B cell (primary cell): ENCODE data around the gene RAP1GDS1. TPM values are rescaled to one million over a fixed set of nuclear protein-coding genes. Genes with fewer than 3 reads are reported as not detected.

Experiments used
- ATAC-seq: fragments of 200-7000 bp; cut with Tn5 transposase; one replicate; pipeline ENCODE4 v1.10.0; 2021; ENCODE audit warnings: low read depth, mild to moderate bottlenecking, moderate number of reproducible peaks, moderate library complexity
- CTCF ChIA-PET: fragments of 350-600 bp; sonication (Branson Sonifier 250); formaldehyde crosslinking; loops from one replicate; lab custom pipeline; 2021; ENCODE audit warnings: antibody characterized with exemption, inconsistent platforms; lab: Charles Lee
- POLR2A ChIA-PET: fragments of 350-600 bp; sonication (Branson Sonifier 250); formaldehyde crosslinking; loops from one replicate; lab custom pipeline; 2021; ENCODE audit warnings: antibody characterized with exemption; lab: Charles Lee
- DNase-seq: peaks from one replicate; pipeline ENCODE4 v3.0.0; 2013
- H2AFZ ChIP-seq: 2 replicates; pipeline ENCODE4 v1.6.1; 2012; ENCODE audit warnings: mild to moderate bottlenecking, low read depth, low read length; ENCODE audit not compliant: insufficient read depth, poor library complexity, severe bottlenecking
- H3K27ac ChIP-seq, 2 donors: 1 replicate in 1 of 2; 2 replicates in 1 of 2; pipeline ENCODE4 v1.5.1; 2012 to 2013; ENCODE audit warnings: low read length in 2 of 2, mild to moderate bottlenecking in 2 of 2, moderate library complexity in 1 of 2
- H3K27me3 ChIP-seq, 4 experiments: fragments of 200-600 bp in 1 of 4; sonication (generic) in 1 of 4; replicated peaks in 1 of 4; 1 replicate in 2 of 4; 2 replicates in 2 of 4; pipeline versions ENCODE4 v1.6.1 to v1.7.0; 2013 to 2016; ENCODE audit warnings: low read length in 3 of 4, mild to moderate bottlenecking in 2 of 4, mixed read lengths in 1 of 4, moderate library complexity in 1 of 4; ENCODE audit not compliant: insufficient read depth in 4 of 4, control insufficient read depth in 3 of 4; ENCODE audit errors: control extremely low read depth in 1 of 4
- H3K36me3 ChIP-seq, 2 experiments: replicated peaks in 1 of 2; 1 replicate in 1 of 2; 2 replicates in 1 of 2; pipeline versions ENCODE4 v1.6.1 to v1.7.1; 2013; ENCODE audit warnings: low read length in 1 of 2; ENCODE audit not compliant: insufficient read depth in 2 of 2, control insufficient read depth in 1 of 2; ENCODE audit errors: control extremely low read depth in 1 of 2, extremely low read depth in 1 of 2
- H3K4me1 ChIP-seq, 2 donors: fragments of 200-600 bp in 1 of 2; sonication (generic) in 1 of 2; 1 replicate in 1 of 2; 2 replicates in 1 of 2; pipeline versions ENCODE4 v1.5.1 to v1.6.1; 2013 to 2017; ENCODE audit warnings: low read length in 2 of 2; ENCODE audit not compliant: control insufficient read depth in 2 of 2, insufficient read depth in 2 of 2
- H3K4me2 ChIP-seq: replicated peaks from 2 replicates; pipeline ENCODE3; 2012; ENCODE audit warnings: mild to moderate bottlenecking, low read depth, low read length; ENCODE audit not compliant: poor library complexity, severe bottlenecking
- H3K4me3 ChIP-seq, 5 experiments: fragments of 200-600 bp in 1 of 5; sonication (generic) in 1 of 5; 1 replicate in 3 of 5; 2 replicates in 2 of 5; pipeline versions ENCODE4 v1.5.1 to v1.7.0; 2011 to 2016; ENCODE audit warnings: low read length in 4 of 5, mild to moderate bottlenecking in 4 of 5, low read depth in 2 of 5, control low read depth in 1 of 5, moderate library complexity in 1 of 5; ENCODE audit not compliant: insufficient read depth in 1 of 5; ENCODE audit errors: control extremely low read depth in 1 of 5, extremely low read depth in 1 of 5
- H3K79me2 ChIP-seq: fragments of 200-600 bp; sonication (generic); one replicate; pipeline ENCODE4 v1.6.0; 2016; ENCODE audit warnings: low read length; ENCODE audit not compliant: control insufficient read depth, insufficient read depth
- H3K9ac ChIP-seq: fragments of 200-600 bp; sonication (generic); 2 replicates; pipeline ENCODE4 v1.6.1; 2017; ENCODE audit warnings: mild to moderate bottlenecking, low read length, moderate library complexity
- H3K9me3 ChIP-seq, 3 donors: one replicate each; pipeline versions ENCODE4 v1.6.1 to v1.7.1; 2013; ENCODE audit warnings: low read length in 2 of 3; ENCODE audit not compliant: control insufficient read depth in 2 of 3, insufficient read depth in 1 of 3; ENCODE audit errors: control extremely low read depth in 1 of 3
- H4K20me1 ChIP-seq: 2 replicates; pipeline ENCODE4 v1.6.0; 2012; ENCODE audit warnings: mild to moderate bottlenecking, low read length; ENCODE audit not compliant: insufficient read depth, control insufficient read depth, poor library complexity, severe bottlenecking
- H3K27ac Mint-ChIP-seq: one replicate; pipeline ENCODE4 v1.8.0; 2021; ENCODE audit warnings: mixed read lengths
- H3K27me3 Mint-ChIP-seq: one replicate; pipeline ENCODE4 v1.8.0; 2021; ENCODE audit warnings: mixed read lengths
- H3K4me1 Mint-ChIP-seq: one replicate; pipeline ENCODE4 v1.8.0; 2021; ENCODE audit warnings: mixed read lengths
- H3K4me3 Mint-ChIP-seq: one replicate; pipeline ENCODE4 v1.8.0; 2021; ENCODE audit warnings: mixed read lengths
- H3K9me3 Mint-ChIP-seq: one replicate; pipeline ENCODE4 v1.8.0; 2022; ENCODE audit warnings: mixed read lengths; ENCODE audit not compliant: insufficient read depth
- EZH2 ChIP-seq: IDR thresholded peaks from 2 replicates; pipeline ENCODE4 v1.6.1; 2012; ENCODE audit warnings: borderline replicate concordance, low read depth, mild to moderate bottlenecking, moderate library complexity, low read length; ENCODE audit not compliant: insufficient read depth, poor library complexity, severe bottlenecking
- WGBS: methylation state at CpG from one replicate; pipeline ENCODE4 v1.1.5; 2013; ENCODE audit warnings: missing lambda C conversion rate; ENCODE audit not compliant: insufficient coverage; 5-methylcytosine and 5-hydroxymethylcytosine counted together
- intact Hi-C: fragments of 100-400 bp; cut with micrococcal nuclease; formaldehyde crosslinking; loops from one replicate; pipeline ENCODE4 v1.10.0; 2022
- polyA plus RNA-seq: library from polyadenylated mRNA; depleted of rRNA; stranded (reverse); fragments of >200 nt; gene quantifications from 2 replicates; pipeline ENCODE4 v1.2.3, GENCODE V29; 2012
- total RNA-seq, 2 donors: library from RNA; stranded (reverse); fragments of 120-200 nt in 1 of 2; gene quantifications; 1 replicate in 1 of 2; 2 replicates in 1 of 2; pipeline versions ENCODE4 v1.2.3 to v1.2.4, GENCODE V29; 2013 to 2022
- TF ChIP-seq, protein P1 (sequence below): fragments of 200-600 bp; IDR thresholded peaks from one replicate; pipeline ENCODE4 v1.8.0; 2022; ENCODE audit warnings: antibody characterized with exemption, mild to moderate bottlenecking

Gene RAP1GDS1
- total and polyA plus RNA-seq, 2 donors (not counting 1 experiment from before 2014, with no cell fraction given), result 23.6 to 66.3 TPM

DNA sequence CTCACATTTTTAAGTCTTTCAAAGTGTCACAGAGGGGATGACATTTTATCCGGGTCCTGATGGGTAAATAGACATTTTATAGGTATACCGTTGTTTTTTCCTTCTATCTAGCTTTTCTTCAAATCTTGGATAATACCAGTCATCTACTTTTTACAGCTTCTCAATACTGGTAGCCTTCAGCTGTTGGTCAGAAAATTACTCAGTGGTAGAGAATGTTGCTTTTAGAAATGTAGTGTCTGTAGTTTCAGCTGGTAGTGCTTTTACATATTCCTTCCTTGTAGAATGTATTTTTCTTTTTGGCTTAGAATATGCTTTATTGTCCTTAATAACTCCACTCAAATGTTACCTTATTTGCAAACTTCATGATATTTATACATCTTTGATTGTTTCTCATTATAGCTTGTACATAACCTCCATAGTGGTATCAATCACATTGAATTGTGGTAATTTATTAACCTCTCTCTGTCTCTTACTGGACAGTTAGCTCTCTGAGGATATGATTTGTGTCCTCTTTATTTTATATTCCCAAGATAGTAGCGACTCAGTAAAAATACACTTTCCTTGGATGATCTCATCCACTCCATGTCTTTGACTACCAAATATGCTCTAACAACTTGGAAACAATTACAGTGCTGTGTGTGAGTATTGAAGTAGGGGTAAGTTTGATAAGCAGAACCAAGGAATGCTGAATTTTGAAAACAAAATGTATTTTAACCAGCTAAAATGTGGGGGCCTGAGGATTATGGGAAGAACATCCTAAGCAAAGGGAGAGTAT is 53.8 kb downstream of the RAP1GDS1 start:
- Histone ChIP-seq H3K79me2 (peaks cover 30% of the 10 kb centered on the region), H3K36me3 (peaks cover under 1 to 9% of the 10 kb centered on the region in 2 experiments), H3K4me1 (peaks cover 9% of the 10 kb centered on the region in 2 donors), H3K27ac (no peak overlapping the region), H4K20me1 (peaks cover 12% of the 10 kb centered on the region), H3K9ac (no peak overlapping the region), H3K4me3 (no peak overlapping the region), H3K27me3 (no peaks in the 10 kb centered on the region), H3K9me3 (peaks cover 0 to 7% (median 0%) of the 10 kb centered on the region in 3 donors), H2AFZ (no peak overlapping the region), H3K4me2 (no peak overlapping the region)
- peaks cover 3% of the 10 kb centered on the region for H3K9me3 Mint-ChIP-seq
- H3K4me3 Mint-ChIP-seq, result no peak overlapping the region
- no peak for ATAC-seq
- H3K27me3 Mint-ChIP-seq, result no peaks in the 10 kb centered on the region
- TF ChIP-seq EZH2, result no peak
- TF ChIP-seq, protein P1, sequence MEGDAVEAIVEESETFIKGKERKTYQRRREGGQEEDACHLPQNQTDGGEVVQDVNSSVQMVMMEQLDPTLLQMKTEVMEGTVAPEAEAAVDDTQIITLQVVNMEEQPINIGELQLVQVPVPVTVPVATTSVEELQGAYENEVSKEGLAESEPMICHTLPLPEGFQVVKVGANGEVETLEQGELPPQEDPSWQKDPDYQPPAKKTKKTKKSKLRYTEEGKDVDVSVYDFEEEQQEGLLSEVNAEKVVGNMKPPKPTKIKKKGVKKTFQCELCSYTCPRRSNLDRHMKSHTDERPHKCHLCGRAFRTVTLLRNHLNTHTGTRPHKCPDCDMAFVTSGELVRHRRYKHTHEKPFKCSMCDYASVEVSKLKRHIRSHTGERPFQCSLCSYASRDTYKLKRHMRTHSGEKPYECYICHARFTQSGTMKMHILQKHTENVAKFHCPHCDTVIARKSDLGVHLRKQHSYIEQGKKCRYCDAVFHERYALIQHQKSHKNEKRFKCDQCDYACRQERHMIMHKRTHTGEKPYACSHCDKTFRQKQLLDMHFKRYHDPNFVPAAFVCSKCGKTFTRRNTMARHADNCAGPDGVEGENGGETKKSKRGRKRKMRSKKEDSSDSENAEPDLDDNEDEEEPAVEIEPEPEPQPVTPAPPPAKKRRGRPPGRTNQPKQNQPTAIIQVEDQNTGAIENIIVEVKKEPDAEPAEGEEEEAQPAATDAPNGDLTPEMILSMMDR, result no peak
- no peak overlapping the region for H3K27ac Mint-ChIP-seq
- WGBS, result no CpG with 5 or more reads among the region's 3 CpGs
- DNase-seq, result no peak
- ChIA-PET CTCF (no interaction called here), POLR2A (no interaction called here)
- intact Hi-C loops, result no loop called here
- H3K4me1 Mint-ChIP-seq, result no peaks in the 10 kb centered on the region

DNA sequence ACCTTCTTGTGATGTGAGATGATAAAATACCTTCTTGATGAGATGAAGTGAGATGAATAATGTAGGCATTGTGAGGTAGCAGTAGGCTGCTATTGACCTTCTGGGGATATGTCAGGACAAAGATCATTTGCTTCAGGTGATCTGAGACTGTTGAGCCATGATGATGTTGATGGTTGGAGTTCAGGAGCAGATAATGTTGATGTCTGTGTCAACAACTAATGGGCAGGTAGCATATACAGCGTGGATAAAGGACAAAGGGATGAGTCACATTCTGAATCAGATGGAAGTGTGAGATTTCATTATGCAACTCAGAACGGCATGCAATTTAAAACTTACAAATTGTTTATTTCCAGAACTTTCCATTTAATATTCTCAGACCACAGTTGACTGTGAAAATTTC is 57.3 kb downstream of the RAP1GDS1 start:
- Histone ChIP-seq H3K79me2 (peaks cover 15% of the 10 kb centered on the region), H3K9ac (no peak overlapping the region)
- POLR2A ChIA-PET, result no interaction called here

More for the DNA sequence above, 57.3 kb downstream of the RAP1GDS1 start:
- Mint-ChIP-seq H3K4me1 (no peaks in the 10 kb centered on the region), H3K27me3 (no peaks in the 10 kb centered on the region), H3K27ac (no peak overlapping the region), H3K4me3 (no peak overlapping the region), H3K9me3 (peaks cover 3% of the 10 kb centered on the region)
- peaks cover 9% of the 10 kb centered on the region in 2 donors for H3K4me1 ChIP-seq
- DNase-seq (no peak), ATAC-seq (no peak)
- CTCF ChIA-PET, result no interaction called here
- WGBS, result no CpG with 5 or more reads among the region's 2 CpGs
- H3K4me3 ChIP-seq, result no peak overlapping the region
- H3K27ac ChIP-seq, result no peak overlapping the region
- H3K9me3 ChIP-seq, result peaks cover 0 to 7% (median 0%) of the 10 kb centered on the region in 3 donors
- no peaks in the 10 kb centered on the region for H4K20me1 ChIP-seq
- intact Hi-C loops, result no loop called here
- no peaks in the 10 kb centered on the region for H3K27me3 ChIP-seq
- H3K36me3 ChIP-seq, result peaks cover 3 to 9% of the 10 kb centered on the region in 2 experiments
- TF ChIP-seq, protein P1, result no peak
- TF ChIP-seq EZH2, result no peak
- no peak overlapping the region for H2AFZ ChIP-seq
- H3K4me2 ChIP-seq, result no peak overlapping the region
